HG02623 (cell line): Measurements from ENCODE around the gene HLA-DOB.
"Not testable (repeated sequence)": the region's sequence is repeated elsewhere in the genome, so short reads cannot be mapped to it uniquely, and the experiment has no call there.

Experiments
- ATAC-seq: cut with Tn5 transposase; IDR thresholded peaks from one replicate; pipeline ENCODE4 v1.9.1; 2021; ENCODE audit warnings: moderate library complexity; ENCODE audit not compliant: unreplicated experiment

The HLA-DOB gene

GRCh38 chr6:32815115-32815514 lies 1.7 kb downstream of the HLA-DOB start:
- ATAC-seq: no peak

GRCh38 chr6:32814145-32814544 lies 2.7 kb downstream of the HLA-DOB start:
- ATAC-seq: no peak

- no peak for ATAC-seq
Observed at GRCh38 chr6:32809171-32809570, 7.6 kb downstream of the HLA-DOB start.

- ATAC-seq: no peak
Observed at GRCh38 chr6:32807020-32807580, 9.7 kb downstream of the HLA-DOB start.

- ATAC-seq: not testable (repeated sequence)
Observed at GRCh38 chr6:32805404-32805803, 11.4 kb downstream of the HLA-DOB start.

- ATAC-seq: no peak
Observed at GRCh38 chr6:32803416-32803815, 13.4 kb downstream of the HLA-DOB start.

- no peak for ATAC-seq
Observed at GRCh38 chr6:32799740-32800139, 17.1 kb downstream of the HLA-DOB start.

GRCh38 chr6:32799168-32799567 lies 17.6 kb downstream of the HLA-DOB start:
- ATAC-seq: no peak

GRCh38 chr6:32796848-32797776 lies 19.7 kb downstream of the HLA-DOB start:
- no peak for ATAC-seq

- no peak for ATAC-seq
Observed at GRCh38 chr6:32794510-32794909, 22.3 kb downstream of the HLA-DOB start.

- no peak for ATAC-seq
Observed at GRCh38 chr6:32792901-32793435, 23.8 kb downstream of the HLA-DOB start.

GRCh38 chr6:32790306-32790705 lies 26.5 kb downstream of the HLA-DOB start:
- no peak for ATAC-seq

GRCh38 chr6:32785781-32786533 lies 30.8 kb downstream of the HLA-DOB start:
- no peak for ATAC-seq

GRCh38 chr6:32782923-32783322 lies 33.9 kb downstream of the HLA-DOB start:
- not testable (repeated sequence) for ATAC-seq

- ATAC-seq: no peak
Observed at GRCh38 chr6:32779036-32779435, 37.8 kb downstream of the HLA-DOB start.

- no peak for ATAC-seq
Observed at GRCh38 chr6:32775071-32775470, 41.7 kb downstream of the HLA-DOB start.

- ATAC-seq: no peak
Observed at GRCh38 chr6:32774426-32774825, 42.4 kb downstream of the HLA-DOB start.

- no peak for ATAC-seq
Observed at GRCh38 chr6:32772656-32773055, 44.1 kb downstream of the HLA-DOB start.

GRCh38 chr6:32764048-32764447 lies 52.8 kb downstream of the HLA-DOB start:
- no peak for ATAC-seq

GRCh38 chr6:32763421-32763820 lies 53.4 kb downstream of the HLA-DOB start, which contains the start of gene HLA-DQB2:
Gene HLA-DQB2, minus strand, starts transcription at chr6:32763532. Its CDS starts 62 bp downstream, at chr6:32763470.
- no peak for ATAC-seq
